Activated naive CD4-positive, alpha-beta T cell treated with anti-CD3 and anti-CD28 coated beads, Interleukin-2, amount 50 U/mL, for 16 hours (primary cell): ENCODE measurements around the gene TAF4.
"Not testable (repeated sequence)": the region's sequence is repeated elsewhere in the genome, so short reads cannot be mapped to it uniquely, and the experiment has no call there.

Experiments used
- DNase-seq: peaks from one replicate; pipeline ENCODE4 v3.0.0-alpha.2; 2020

The TAF4 gene

GRCh38 chr20:62056975-62057374 lies 8.7 kb downstream of the TAF4 start:
- DNase-seq: no peak

- DNase-seq: no peak
These were observed 9.3 kb downstream of the TAF4 start for GRCh38 chr20:62056377-62056776.

- DNase-seq: not testable (repeated sequence)
These were observed 9.9 kb downstream of the TAF4 start for GRCh38 chr20:62055862-62056115.

GRCh38 chr20:62055106-62055861 lies 10.4 kb downstream of the TAF4 start:
- no peak for DNase-seq

GRCh38 chr20:62054451-62054953 lies 11.2 kb downstream of the TAF4 start:
- DNase-seq: no peak

- DNase-seq: no peak
These were observed 12.1 kb downstream of the TAF4 start for GRCh38 chr20:62053465-62054196.

GRCh38 chr20:62052842-62053464 lies 12.7 kb downstream of the TAF4 start:
- no peak for DNase-seq

GRCh38 chr20:62052336-62052841 lies 13.3 kb downstream of the TAF4 start:
- no peak for DNase-seq

- no peak for DNase-seq
These were observed 14.0 kb downstream of the TAF4 start for GRCh38 chr20:62051546-62052255.

GRCh38 chr20:62051144-62051543 lies 14.5 kb downstream of the TAF4 start:
- no peak for DNase-seq

- no peak for DNase-seq
These were observed 15.2 kb downstream of the TAF4 start for GRCh38 chr20:62050166-62051120.

- DNase-seq: no peak
These were observed 16.1 kb downstream of the TAF4 start for GRCh38 chr20:62049342-62050165.

- no peak for DNase-seq
These were observed 16.8 kb downstream of the TAF4 start for GRCh38 chr20:62048821-62049291.

- no peak for DNase-seq
These were observed 17.3 kb downstream of the TAF4 start for GRCh38 chr20:62048346-62048761.

GRCh38 chr20:62047666-62048345 lies 17.9 kb downstream of the TAF4 start:
- DNase-seq: no peak

- no peak for DNase-seq
These were observed 19.2 kb downstream of the TAF4 start for GRCh38 chr20:62046431-62046830.

GRCh38 chr20:62045529-62046285 lies 20.0 kb downstream of the TAF4 start:
- DNase-seq: no peak

GRCh38 chr20:62045118-62045517 lies 20.6 kb downstream of the TAF4 start:
- DNase-seq: no peak

GRCh38 chr20:62044631-62045030 lies 21.1 kb downstream of the TAF4 start:
- no peak for DNase-seq
